K562 (cell line): Measurements from ENCODE around the gene FOXJ3.

Experiments
- CHD2 ChIP-seq: IDR thresholded peaks from 2 replicates; pipeline ENCODE4 v1.6.1; 2011; ENCODE audit warnings: low read depth, low read length
- JUN ChIP-seq, 2 experiments: sonication (generic) in 1 of 2; formaldehyde crosslinking in 1 of 2; IDR thresholded peaks; 2 replicates each; pipeline versions ENCODE4 v1.6.1 to v1.8.0; 2012 to 2022; ENCODE audit warnings: borderline replicate concordance in 2 of 2, mild to moderate bottlenecking in 2 of 2, improper control_type of control experiment in 1 of 2, low read depth in 1 of 2, low read length in 1 of 2, missing genetic modification reagents in 1 of 2
- MAFF ChIP-seq: IDR thresholded peaks from 2 replicates; pipeline ENCODE4 v1.6.1; 2012; ENCODE audit warnings: low read length, improper control_type of control experiment
- MAX ChIP-seq: sonication (generic); formaldehyde crosslinking; IDR thresholded peaks from 2 replicates; pipeline ENCODE4 v1.9.0; 2022; ENCODE audit warnings: mild to moderate bottlenecking, missing genetic modification reagents
- POLR3G ChIP-seq: IDR thresholded peaks from 2 replicates; pipeline ENCODE4 v1.6.1; 2011; ENCODE audit not compliant: insufficient read length, insufficient replicate concordance; ENCODE audit errors: extremely low read depth
- RAD21 ChIP-seq, 2 experiments: fragments of 250-450 bp in 1 of 2; fragments of 450-650 bp in 1 of 2; sonication (Bioruptor Pico) in 1 of 2; formaldehyde crosslinking in 1 of 2; IDR thresholded peaks in 1 of 2; conservative IDR thresholded peaks in 1 of 2; 2 replicates each; pipeline versions ENCODE4 v1.4.0 to v1.8.0; 2020 to 2022; ENCODE audit warnings: mild to moderate bottlenecking in 2 of 2, moderate library complexity in 1 of 2
- RBM39 ChIP-seq: fragments of 200-400 bp; formaldehyde crosslinking; optimal IDR thresholded peaks from 2 replicates; pipeline ENCODE3; 2018; ENCODE audit warnings: low read depth, low read length
- SIX5 ChIP-seq, 2 experiments: IDR thresholded peaks; 2 replicates each; pipeline ENCODE4 v1.6.1; 2011; ENCODE audit warnings: low read length in 2 of 2, borderline replicate concordance in 1 of 2, low read depth in 1 of 2, mild to moderate bottlenecking in 1 of 2, moderate library complexity in 1 of 2; ENCODE audit not compliant: insufficient read depth in 1 of 2
- SMARCC2 ChIP-seq: fragments of 450-650 bp; IDR thresholded peaks from 2 replicates; pipeline ENCODE4 v1.6.1; 2017; ENCODE audit warnings: antibody characterized with exemption, moderate library complexity, mild to moderate bottlenecking, low read depth
- TAF1 ChIP-seq: IDR thresholded peaks from 2 replicates; pipeline ENCODE4 v1.6.1; 2011; ENCODE audit warnings: mild to moderate bottlenecking, low read length, moderate library complexity; ENCODE audit not compliant: insufficient read depth, control insufficient read depth, severe bottlenecking; ENCODE audit errors: extremely low read depth
- ZBED1 ChIP-seq: IDR thresholded peaks from 2 replicates; pipeline ENCODE4 v1.6.1; 2014
- ZNF143 ChIP-seq: sonication (generic); formaldehyde crosslinking; IDR thresholded peaks from 2 replicates; pipeline ENCODE4 v1.9.0; 2022; ENCODE audit warnings: mild to moderate bottlenecking, missing genetic modification reagents
- ZNF23 ChIP-seq: fragments of 250-450 bp; sonication (Bioruptor Pico); IDR thresholded peaks from 2 replicates; pipeline ENCODE4 v1.4.0; 2020; ENCODE audit warnings: mild to moderate bottlenecking

- TF ChIP-seq RAD21 (CRISPR knock-in tag; conservative IDR thresholded peaks at IDR 0.05 in 1 of 2, IDR thresholded peaks at IDR 0.05 in 1 of 2) (peak in 1 of 2 experiments; percentile 13; a peak in 1 of 4 replicates), SIX5 (IDR thresholded peaks at IDR 0.05; ENCODE audit: borderline replicate concordance in 1 of 2, insufficient read depth in 1 of 2, low read depth in 1 of 2, low read length in 2 of 2) (no peak), MAFF (no peak), ZBED1 (no peak), MAX (peak; percentile 86), CHD2 (peak; percentile 30; the same call in 1 of the 2 replicates), ZNF143 (no peak), SMARCC2 (no peak), JUN (IDR thresholded peaks at IDR 0.05; ENCODE audit: borderline replicate concordance, low read depth, low read length) (no peak), JUN (CRISPR knock-in tag; IDR thresholded peaks at IDR 0.05; ENCODE audit: borderline replicate concordance) (peak; percentile 62; the same call in 1 of the 2 replicates), ZNF23 (CRISPR knock-in tag) (no peak), TAF1 (no peak), RBM39 (no peak), POLR3G (no peak)
These were observed 590 bp downstream of the FOXJ3 start for GRCh38 chr1:42334240-42335049.
